HCT116 (cell line): ENCODE measurements around the gene AEBP1. TPM values are rescaled to one million over a fixed set of nuclear protein-coding genes. Genes with fewer than 3 reads are reported as not detected.

Source experiments
- ATAC-seq: fragments of 200-7000 bp; cut with Tn5 transposase; 2 replicates; pipeline ENCODE4 v1.9.1; 2020; ENCODE audit warnings: mild to moderate bottlenecking, moderate library complexity
- BruUV-seq: library from RNA; stranded (reverse); fragments of 400-500 nt; replicated peaks from 2 replicates; lab custom pipeline; 2021; lab: Mats Ljungman, UMichigan
- CTCF ChIA-PET: fragments of 300-600 bp; sonication (Branson Sonifier 250); formaldehyde crosslinking; loops from one replicate; lab custom pipeline; 2021; ENCODE audit warnings: antibody characterized with exemption; lab: Charles Lee
- POLR2A ChIA-PET: fragments of 300-600, 350-600 bp; sonication (Branson Sonifier 250); formaldehyde crosslinking; loops from one replicate; lab custom pipeline; 2021; ENCODE audit warnings: antibody characterized with exemption; lab: Charles Lee
- RAD21 ChIA-PET, 2 experiments: fragments of 300-600 bp; sonication (Branson Sonifier 250); formaldehyde crosslinking; loops; one replicate each; lab custom pipeline; 2023; ENCODE audit warnings: low total read pairs in 2 of 2; ENCODE audit not compliant: uncharacterized antibody in 2 of 2, unreplicated experiment in 2 of 2, low non-redundant PET in 1 of 2; lab: Charles Lee
- DNase-seq: peaks from one replicate; pipeline ENCODE4 v3.0.0-alpha.2; 2010; ENCODE audit warnings: low read depth, low spot score
- H2AFZ ChIP-seq: fragments of 200-600 bp; shearing (Covaris generic), sonication (generic); 2 replicates; pipeline ENCODE4 v1.6.1; 2017; ENCODE audit warnings: low read depth, mixed run types, mixed read lengths, antibody characterized with exemption, low read length; ENCODE audit not compliant: poor library complexity, severe bottlenecking
- H3K27ac ChIP-seq: 2 replicates; pipeline ENCODE4 v1.5.1; 2012; ENCODE audit warnings: low read depth, low read length
- H3K27me3 ChIP-seq: fragments of 200-600 bp; sonication (generic); 2 replicates; pipeline ENCODE4 v1.6.1; 2016; ENCODE audit warnings: mixed run types, low read length, mixed read lengths; ENCODE audit not compliant: insufficient read depth
- H3K36me3 ChIP-seq, 2 experiments: fragments of 200-500 bp in 1 of 2; fragments of 200-600 bp in 1 of 2; sonication (Bioruptor generic) in 1 of 2; sonication (generic) in 1 of 2; 2 replicates each; pipeline versions ENCODE4 v1.5.1 to v1.6.1; 2014 to 2016; ENCODE audit warnings: low read length in 2 of 2, inconsistent platforms in 1 of 2, mixed read lengths in 1 of 2, mixed run types in 1 of 2; ENCODE audit not compliant: insufficient read depth in 2 of 2, control insufficient read depth in 1 of 2
- H3K4me1 ChIP-seq, 2 experiments: fragments of 200-600 bp in 1 of 2; sonication (generic) in 1 of 2; 2 replicates each; pipeline versions ENCODE4 v1.5.1 to v1.6.1; 2012 to 2017; ENCODE audit warnings: low read length in 2 of 2, inconsistent platforms in 1 of 2, mild to moderate bottlenecking in 1 of 2, mixed read lengths in 1 of 2, mixed run types in 1 of 2, moderate library complexity in 1 of 2; ENCODE audit not compliant: insufficient read depth in 2 of 2, control insufficient read depth in 1 of 2
- H3K4me2 ChIP-seq: fragments of 200-600 bp; sonication (generic); 2 replicates; pipeline ENCODE4 v1.6.1; 2017; ENCODE audit warnings: mixed run types, low read length, mixed read lengths
- H3K4me3 ChIP-seq, 2 experiments: fragments of 200-600 bp in 1 of 2; sonication (generic) in 1 of 2; replicated peaks in 1 of 2; 2 replicates each; pipeline ENCODE4 v1.5.1; 2011 to 2016; ENCODE audit warnings: low read length in 2 of 2, control low read depth in 1 of 2, low read depth in 1 of 2, mild to moderate bottlenecking in 1 of 2, mixed read lengths in 1 of 2, mixed run types in 1 of 2
- H3K79me2 ChIP-seq: fragments of 200-600 bp; sonication (generic); 2 replicates; pipeline ENCODE4 v1.6.1; 2017; ENCODE audit warnings: mild to moderate bottlenecking, mixed run types, low read length, moderate library complexity, mixed read lengths; ENCODE audit not compliant: insufficient read depth
- H3K9ac ChIP-seq: fragments of 200-600 bp; sonication (generic); 2 replicates; pipeline ENCODE4 v1.6.1; 2016; ENCODE audit warnings: low read length, mixed read lengths
- H3K9me2 ChIP-seq: fragments of 200-600 bp; sonication (generic), shearing (Covaris generic); 2 replicates; pipeline ENCODE4 v1.6.1; 2017; ENCODE audit warnings: mixed run types, mild to moderate bottlenecking, moderate library complexity; ENCODE audit not compliant: insufficient read depth
- H3K9me3 ChIP-seq, 2 experiments: fragments of 200-500 bp in 1 of 2; fragments of 200-600 bp in 1 of 2; sonication (Bioruptor generic) in 1 of 2; sonication (generic) in 1 of 2; 2 replicates each; pipeline ENCODE4 v1.6.1; 2014 to 2017; ENCODE audit warnings: low read length in 2 of 2, mixed read lengths in 2 of 2, inconsistent platforms in 1 of 2, low read depth in 1 of 2, mild to moderate bottlenecking in 1 of 2, mixed run types in 1 of 2, moderate library complexity in 1 of 2; ENCODE audit not compliant: control insufficient read depth in 1 of 2, insufficient read depth in 1 of 2
- H4K20me1 ChIP-seq: fragments of 200-600 bp; sonication (generic), shearing (Covaris generic); 2 replicates; pipeline ENCODE4 v1.6.1; 2017; ENCODE audit warnings: mixed run types, mild to moderate bottlenecking, moderate library complexity; ENCODE audit not compliant: insufficient read depth
- CBX3 ChIP-seq: IDR thresholded peaks from 2 replicates; pipeline ENCODE4 v1.6.1; 2012; ENCODE audit warnings: low read depth
- EGR1 ChIP-seq: IDR thresholded peaks from 2 replicates; pipeline ENCODE4 v1.6.1; 2012; ENCODE audit warnings: low read depth
- EZH2phosphoT487 ChIP-seq: fragments of 200-600 bp; IDR thresholded peaks from 2 replicates; pipeline ENCODE4 v1.6.1; 2018; ENCODE audit warnings: antibody characterized with exemption, borderline replicate concordance
- FOSL1 ChIP-seq: IDR thresholded peaks from 2 replicates; pipeline ENCODE4 v1.6.1; 2012; ENCODE audit warnings: low read depth
- JUND ChIP-seq: IDR thresholded peaks from 2 replicates; pipeline ENCODE4 v1.6.1; 2012
- POLR2A ChIP-seq: IDR thresholded peaks from 2 replicates; pipeline ENCODE4 v1.7.0; 2011; ENCODE audit warnings: borderline replicate concordance; ENCODE audit not compliant: insufficient read depth, insufficient read length; ENCODE audit errors: extremely low read depth
- RAD21 ChIP-seq: IDR thresholded peaks from 2 replicates; pipeline ENCODE4 v1.6.1; 2012; ENCODE audit warnings: low read depth, mild to moderate bottlenecking
- SP1 ChIP-seq: IDR thresholded peaks from 2 replicates; pipeline ENCODE4 v1.6.1; 2012; ENCODE audit warnings: low read depth
- SRF ChIP-seq: IDR thresholded peaks from 2 replicates; pipeline ENCODE4 v1.6.1; 2012; ENCODE audit warnings: low read depth
- ZFX ChIP-seq: fragments of 450-650 bp; IDR thresholded peaks from 2 replicates; pipeline ENCODE4 v1.6.1; 2017
- intact Hi-C: fragments of 100-400 bp; cut with micrococcal nuclease; formaldehyde crosslinking; loops from 2 replicates; pipeline ENCODE4 v1.10.0; 2022
- total RNA-seq: library from RNA; stranded (reverse); gene quantifications from one replicate; pipeline ENCODE4 v1.2.1, GENCODE V29; 2021; ENCODE audit not compliant: unreplicated experiment
- TF ChIP-seq, protein P1 (sequence below): IDR thresholded peaks from 2 replicates; pipeline ENCODE4 v1.6.1; 2012
- TF ChIP-seq, protein P2 (sequence below): IDR thresholded peaks from 2 replicates; pipeline ENCODE4 v1.6.1; 2012; ENCODE audit warnings: low read depth
- TF ChIP-seq, protein P3 (sequence below), 3 experiments: fragments of 200-600 bp in 1 of 3; sonication (generic) in 1 of 3; IDR thresholded peaks in 2 of 3; conservative IDR thresholded peaks in 1 of 3; 2 replicates each; pipeline ENCODE4 v1.5.1; 2012 to 2017; ENCODE audit warnings: low read depth in 2 of 3, low read length in 2 of 3, antibody characterized with exemption in 1 of 3, borderline replicate concordance in 1 of 3, control low read depth in 1 of 3, mild to moderate bottlenecking in 1 of 3, mixed read lengths in 1 of 3, mixed run types in 1 of 3, moderate library complexity in 1 of 3; ENCODE audit not compliant: insufficient read depth in 1 of 3
- TF ChIP-seq, protein P4 (sequence below): IDR thresholded peaks from 2 replicates; pipeline ENCODE4 v1.6.1; 2012
- TF ChIP-seq, protein P5 (sequence below): IDR thresholded peaks from 2 replicates; pipeline ENCODE4 v1.6.1; 2011; ENCODE audit warnings: mild to moderate bottlenecking, low read length, moderate library complexity; ENCODE audit not compliant: insufficient replicate concordance; ENCODE audit errors: extremely low read depth

Gene AEBP1
- total RNA-seq, 1 experiment from 2014 or later: 0.49 TPM

DNA sequence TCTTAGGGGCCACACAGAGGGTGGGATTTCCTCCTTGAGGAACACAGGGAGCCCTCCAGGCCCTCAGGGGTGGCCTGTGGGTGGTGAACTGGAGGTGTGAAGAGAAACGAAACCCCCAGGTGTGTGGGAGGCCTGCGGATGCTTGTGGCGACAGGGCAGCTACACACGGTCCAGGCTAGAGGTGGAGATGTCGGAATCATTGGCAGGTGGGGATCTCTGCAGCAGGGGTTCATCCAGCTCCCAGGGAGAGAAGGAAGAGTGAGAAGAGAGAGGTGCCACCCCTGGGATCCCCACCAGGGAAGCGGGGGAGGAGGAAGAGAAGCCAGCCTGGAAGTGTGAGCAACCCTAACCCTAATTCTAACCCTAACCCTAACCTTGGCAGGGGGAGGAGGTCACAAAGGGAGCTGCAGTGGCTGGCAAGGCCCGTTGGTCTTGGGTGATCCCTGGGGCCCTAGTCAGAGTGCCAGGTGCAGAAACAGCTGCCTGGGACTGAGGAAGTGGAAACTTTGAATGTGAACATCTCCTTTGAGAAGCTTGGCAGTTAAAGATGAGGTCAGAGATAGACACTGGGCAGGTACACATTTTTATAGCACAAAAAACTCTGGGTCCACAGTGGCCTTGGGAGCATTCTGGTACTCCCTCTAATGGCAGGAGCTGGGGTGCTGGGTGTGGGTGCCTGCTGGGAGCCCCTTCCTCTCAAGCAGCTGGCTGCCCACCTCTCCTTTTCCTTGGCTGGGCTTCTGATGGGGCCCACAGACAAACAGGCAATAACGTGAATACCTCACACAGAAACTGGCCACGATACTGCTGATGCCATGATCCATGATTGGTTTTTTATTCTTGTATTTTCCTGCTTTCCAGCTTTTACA is 6.8 kb upstream of the AEBP1 start (continued):
- no peak for TF ChIP-seq SP1

DNA sequence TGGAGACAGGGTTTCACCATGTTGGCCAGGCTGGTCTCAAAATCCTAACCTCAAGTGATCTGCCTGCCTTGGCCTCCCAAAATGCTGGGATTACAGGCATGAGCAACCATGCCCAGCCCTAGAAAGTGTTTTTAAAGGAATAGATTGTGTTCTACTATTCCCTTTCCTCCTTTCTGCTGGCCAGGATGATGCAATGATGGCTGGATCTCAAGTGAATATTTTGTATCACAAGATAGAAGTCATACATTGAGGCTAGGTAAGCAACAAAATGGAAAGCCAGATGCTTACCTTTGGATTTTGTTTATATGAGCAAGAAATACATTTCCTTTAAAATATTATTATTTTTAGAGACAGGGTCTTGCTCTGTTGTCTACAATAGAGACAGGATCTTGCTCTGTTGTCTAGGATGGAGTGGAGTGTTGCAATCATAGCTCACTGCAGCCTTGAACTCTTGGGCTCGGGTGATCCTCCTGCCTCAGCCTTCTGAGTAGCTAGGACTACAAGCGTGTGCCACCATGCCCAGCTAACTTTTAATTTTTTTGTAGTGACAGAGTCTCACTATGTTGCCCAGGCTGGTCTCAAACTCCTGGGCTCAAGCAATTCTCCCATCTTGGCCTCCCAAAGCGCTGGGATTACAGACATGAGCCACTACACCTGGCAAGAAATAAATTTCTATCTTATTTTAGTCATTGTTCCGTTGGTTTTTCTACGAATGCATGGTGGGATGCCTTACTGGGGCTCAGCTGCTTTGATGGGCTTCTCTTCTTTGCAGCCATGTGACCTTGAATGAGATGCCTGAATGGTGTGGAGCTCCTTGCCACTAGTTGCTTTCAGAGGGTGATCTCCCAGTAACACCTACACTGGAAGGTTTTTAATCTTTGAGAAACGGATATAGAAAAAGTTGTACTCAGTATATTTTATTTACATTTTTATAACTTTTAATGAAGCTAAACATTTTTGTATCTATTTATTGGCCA is 5.8 kb upstream of the AEBP1 start:
- Histone ChIP-seq H3K79me2 (no peaks in the 10 kb centered on the region), H2AFZ (no peak overlapping the region), H3K9me2 (no peaks in the 10 kb centered on the region), H3K27ac (no peak overlapping the region), H3K4me3 (no peak overlapping the region), H3K36me3 (no peaks in the 10 kb centered on the region), H4K20me1 (no peaks in the 10 kb centered on the region), H3K9ac (no peak overlapping the region), H3K9me3 (no peaks in the 10 kb centered on the region), H3K4me1 (no peaks in the 10 kb centered on the region), H3K4me2 (no peak overlapping the region), H3K27me3 (no peaks in the 10 kb centered on the region)
- ChIA-PET POLR2A (interaction anchor here (1.5 kb wide), 1 partner anchor 14 kb away, joined by 3 read pairs; no protein-coding TSS in a partner anchor), CTCF (no interaction called here), RAD21 (no interaction called here)
- DNase-seq: no peak
- intact Hi-C loops: no loop called here
- BruUV-seq: no TSS peak
- no peak for ATAC-seq
- TF ChIP-seq SRF: no peak
- no peak for TF ChIP-seq EGR1
- TF ChIP-seq, protein P1, sequence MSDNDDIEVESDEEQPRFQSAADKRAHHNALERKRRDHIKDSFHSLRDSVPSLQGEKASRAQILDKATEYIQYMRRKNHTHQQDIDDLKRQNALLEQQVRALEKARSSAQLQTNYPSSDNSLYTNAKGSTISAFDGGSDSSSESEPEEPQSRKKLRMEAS: no peak
- TF ChIP-seq, protein P2, sequence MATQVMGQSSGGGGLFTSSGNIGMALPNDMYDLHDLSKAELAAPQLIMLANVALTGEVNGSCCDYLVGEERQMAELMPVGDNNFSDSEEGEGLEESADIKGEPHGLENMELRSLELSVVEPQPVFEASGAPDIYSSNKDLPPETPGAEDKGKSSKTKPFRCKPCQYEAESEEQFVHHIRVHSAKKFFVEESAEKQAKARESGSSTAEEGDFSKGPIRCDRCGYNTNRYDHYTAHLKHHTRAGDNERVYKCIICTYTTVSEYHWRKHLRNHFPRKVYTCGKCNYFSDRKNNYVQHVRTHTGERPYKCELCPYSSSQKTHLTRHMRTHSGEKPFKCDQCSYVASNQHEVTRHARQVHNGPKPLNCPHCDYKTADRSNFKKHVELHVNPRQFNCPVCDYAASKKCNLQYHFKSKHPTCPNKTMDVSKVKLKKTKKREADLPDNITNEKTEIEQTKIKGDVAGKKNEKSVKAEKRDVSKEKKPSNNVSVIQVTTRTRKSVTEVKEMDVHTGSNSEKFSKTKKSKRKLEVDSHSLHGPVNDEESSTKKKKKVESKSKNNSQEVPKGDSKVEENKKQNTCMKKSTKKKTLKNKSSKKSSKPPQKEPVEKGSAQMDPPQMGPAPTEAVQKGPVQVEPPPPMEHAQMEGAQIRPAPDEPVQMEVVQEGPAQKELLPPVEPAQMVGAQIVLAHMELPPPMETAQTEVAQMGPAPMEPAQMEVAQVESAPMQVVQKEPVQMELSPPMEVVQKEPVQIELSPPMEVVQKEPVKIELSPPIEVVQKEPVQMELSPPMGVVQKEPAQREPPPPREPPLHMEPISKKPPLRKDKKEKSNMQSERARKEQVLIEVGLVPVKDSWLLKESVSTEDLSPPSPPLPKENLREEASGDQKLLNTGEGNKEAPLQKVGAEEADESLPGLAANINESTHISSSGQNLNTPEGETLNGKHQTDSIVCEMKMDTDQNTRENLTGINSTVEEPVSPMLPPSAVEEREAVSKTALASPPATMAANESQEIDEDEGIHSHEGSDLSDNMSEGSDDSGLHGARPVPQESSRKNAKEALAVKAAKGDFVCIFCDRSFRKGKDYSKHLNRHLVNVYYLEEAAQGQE: no peak
- TF ChIP-seq FOSL1: no peak
- no peak for TF ChIP-seq RAD21
- no peak for TF ChIP-seq JUND
- TF ChIP-seq, protein P3, sequence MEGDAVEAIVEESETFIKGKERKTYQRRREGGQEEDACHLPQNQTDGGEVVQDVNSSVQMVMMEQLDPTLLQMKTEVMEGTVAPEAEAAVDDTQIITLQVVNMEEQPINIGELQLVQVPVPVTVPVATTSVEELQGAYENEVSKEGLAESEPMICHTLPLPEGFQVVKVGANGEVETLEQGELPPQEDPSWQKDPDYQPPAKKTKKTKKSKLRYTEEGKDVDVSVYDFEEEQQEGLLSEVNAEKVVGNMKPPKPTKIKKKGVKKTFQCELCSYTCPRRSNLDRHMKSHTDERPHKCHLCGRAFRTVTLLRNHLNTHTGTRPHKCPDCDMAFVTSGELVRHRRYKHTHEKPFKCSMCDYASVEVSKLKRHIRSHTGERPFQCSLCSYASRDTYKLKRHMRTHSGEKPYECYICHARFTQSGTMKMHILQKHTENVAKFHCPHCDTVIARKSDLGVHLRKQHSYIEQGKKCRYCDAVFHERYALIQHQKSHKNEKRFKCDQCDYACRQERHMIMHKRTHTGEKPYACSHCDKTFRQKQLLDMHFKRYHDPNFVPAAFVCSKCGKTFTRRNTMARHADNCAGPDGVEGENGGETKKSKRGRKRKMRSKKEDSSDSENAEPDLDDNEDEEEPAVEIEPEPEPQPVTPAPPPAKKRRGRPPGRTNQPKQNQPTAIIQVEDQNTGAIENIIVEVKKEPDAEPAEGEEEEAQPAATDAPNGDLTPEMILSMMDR (IDR thresholded peaks at IDR 0.05 in 2 of 3, conservative IDR thresholded peaks at IDR 0.05 in 1 of 3; ENCODE audit: borderline replicate concordance in 1 of 3, insufficient read depth in 1 of 3, low read depth in 2 of 3, low read length in 2 of 3): no peak
- TF ChIP-seq EZH2phosphoT487: no peak
- TF ChIP-seq POLR2A: no peak
- TF ChIP-seq ZFX: no peak
- TF ChIP-seq, protein P4, sequence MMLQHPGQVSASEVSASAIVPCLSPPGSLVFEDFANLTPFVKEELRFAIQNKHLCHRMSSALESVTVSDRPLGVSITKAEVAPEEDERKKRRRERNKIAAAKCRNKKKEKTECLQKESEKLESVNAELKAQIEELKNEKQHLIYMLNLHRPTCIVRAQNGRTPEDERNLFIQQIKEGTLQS: no peak
- TF ChIP-seq, protein P5, sequence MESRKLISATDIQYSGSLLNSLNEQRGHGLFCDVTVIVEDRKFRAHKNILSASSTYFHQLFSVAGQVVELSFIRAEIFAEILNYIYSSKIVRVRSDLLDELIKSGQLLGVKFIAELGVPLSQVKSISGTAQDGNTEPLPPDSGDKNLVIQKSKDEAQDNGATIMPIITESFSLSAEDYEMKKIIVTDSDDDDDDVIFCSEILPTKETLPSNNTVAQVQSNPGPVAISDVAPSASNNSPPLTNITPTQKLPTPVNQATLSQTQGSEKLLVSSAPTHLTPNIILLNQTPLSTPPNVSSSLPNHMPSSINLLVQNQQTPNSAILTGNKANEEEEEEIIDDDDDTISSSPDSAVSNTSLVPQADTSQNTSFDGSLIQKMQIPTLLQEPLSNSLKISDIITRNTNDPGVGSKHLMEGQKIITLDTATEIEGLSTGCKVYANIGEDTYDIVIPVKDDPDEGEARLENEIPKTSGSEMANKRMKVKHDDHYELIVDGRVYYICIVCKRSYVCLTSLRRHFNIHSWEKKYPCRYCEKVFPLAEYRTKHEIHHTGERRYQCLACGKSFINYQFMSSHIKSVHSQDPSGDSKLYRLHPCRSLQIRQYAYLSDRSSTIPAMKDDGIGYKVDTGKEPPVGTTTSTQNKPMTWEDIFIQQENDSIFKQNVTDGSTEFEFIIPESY: no peak
- no peak for TF ChIP-seq CBX3
